ENCODE results near the gene MMD.
"Not testable (repeated sequence)": the region's sequence is repeated elsewhere in the genome, so short reads cannot be mapped to it uniquely, and the experiment has no call there.

Gene MMD, protein sequence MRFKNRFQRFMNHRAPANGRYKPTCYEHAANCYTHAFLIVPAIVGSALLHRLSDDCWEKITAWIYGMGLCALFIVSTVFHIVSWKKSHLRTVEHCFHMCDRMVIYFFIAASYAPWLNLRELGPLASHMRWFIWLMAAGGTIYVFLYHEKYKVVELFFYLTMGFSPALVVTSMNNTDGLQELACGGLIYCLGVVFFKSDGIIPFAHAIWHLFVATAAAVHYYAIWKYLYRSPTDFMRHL

DNA sequence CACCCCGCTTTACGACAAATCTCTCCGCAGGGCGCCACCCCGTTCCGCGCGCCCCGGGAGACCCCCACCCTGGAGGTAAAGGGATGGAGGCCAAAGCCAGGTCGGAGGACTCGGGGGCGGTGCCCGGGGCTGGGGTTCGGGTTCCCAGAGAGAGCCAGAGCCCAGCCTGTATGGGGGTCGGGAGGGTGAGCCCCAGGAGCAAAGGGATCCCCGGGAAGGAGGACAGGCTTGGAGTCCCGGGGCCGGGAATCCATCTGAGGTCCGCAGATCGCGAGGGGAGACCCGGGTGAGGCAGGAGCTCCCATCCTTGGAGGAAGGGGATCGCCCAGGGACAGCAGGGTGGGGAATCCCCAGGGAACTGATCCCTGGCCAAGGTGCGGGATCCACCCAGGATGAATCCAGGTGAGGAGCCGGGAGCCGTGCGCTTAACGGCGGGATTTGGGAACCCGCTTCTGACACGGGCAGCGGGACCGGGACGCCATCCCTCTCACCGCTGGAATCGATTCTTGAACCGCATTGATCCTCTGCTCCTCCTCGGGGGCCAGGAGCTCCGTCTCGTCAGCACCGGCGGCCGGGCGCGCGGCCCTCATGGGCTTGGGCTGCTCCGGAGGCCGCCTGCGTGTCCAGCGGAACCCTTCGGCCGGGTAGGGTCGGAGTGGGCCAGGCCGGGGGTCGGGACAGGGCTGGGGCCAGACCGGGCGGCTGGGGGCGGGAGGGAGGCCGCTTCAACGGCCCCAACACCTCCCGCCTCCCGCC lies at the start of gene MMD:
TSS of gene MMD (minus strand) at position 657 of the 756 bp plus-strand sequence. CDS start at position 517, 140 bp downstream.
- FAIRE-seq = no peak

DNA sequence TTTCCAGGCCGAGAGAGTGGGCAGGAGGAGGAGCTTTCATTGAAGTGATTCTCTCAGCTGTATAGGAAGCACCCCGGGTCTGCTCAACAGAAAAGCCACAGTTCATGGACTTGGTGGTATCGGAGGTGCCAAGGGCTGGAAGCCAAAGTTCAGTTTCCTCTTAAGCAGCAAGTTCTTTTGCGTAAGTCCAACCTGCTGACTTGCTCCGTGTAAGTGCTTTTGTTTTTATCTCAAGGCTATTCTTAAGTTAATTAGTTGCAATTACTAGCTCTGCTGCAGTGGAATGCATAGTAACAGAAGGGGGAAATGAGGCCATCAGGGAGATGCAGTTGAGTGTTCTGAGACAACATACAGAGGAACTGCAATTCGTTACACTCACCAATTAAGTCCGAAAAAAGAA lies 45.0 kb upstream of the MMD start:
- no peak for FAIRE-seq

DNA sequence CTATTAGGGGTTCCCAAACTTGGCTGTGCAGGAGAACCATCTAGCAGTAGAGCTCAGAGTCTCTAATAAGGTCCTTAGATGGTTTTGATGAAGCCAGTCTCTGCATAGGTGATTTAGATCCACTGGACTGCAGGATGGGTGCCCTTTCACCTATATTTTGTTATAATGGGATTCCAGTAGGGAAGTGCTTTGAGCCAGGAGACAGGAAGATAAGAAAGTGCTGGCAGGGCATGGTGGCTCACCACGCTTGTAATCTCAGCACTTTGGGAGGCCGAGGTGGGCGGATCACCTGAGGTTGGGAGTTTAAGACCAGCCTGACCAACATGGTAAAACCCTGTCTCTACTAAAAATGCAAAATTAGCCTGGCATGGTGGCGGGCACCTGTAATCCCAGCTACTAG lies 44.1 kb upstream of the MMD start:
- FAIRE-seq = not testable (repeated sequence)

DNA sequence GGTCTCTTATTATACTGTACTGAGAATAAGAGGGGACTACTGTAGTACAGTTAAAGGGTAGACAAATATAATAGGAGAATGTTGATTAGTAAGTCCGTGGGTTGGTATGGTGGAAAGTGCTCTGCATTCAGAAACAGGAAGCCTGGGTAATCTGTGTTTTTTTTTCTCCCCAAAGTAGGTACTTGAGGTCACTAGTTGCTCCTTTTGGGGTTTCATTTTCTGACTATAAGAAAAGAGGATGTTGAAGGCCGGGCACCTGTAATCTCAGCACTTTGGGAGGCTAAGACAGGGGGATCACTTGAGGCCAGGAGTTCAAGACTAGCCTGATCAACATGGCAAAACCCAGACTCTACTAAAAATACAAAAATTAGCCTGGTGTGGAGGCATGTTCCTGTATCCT lies 42.0 kb upstream of the MMD start:
- no peak for FAIRE-seq

DNA sequence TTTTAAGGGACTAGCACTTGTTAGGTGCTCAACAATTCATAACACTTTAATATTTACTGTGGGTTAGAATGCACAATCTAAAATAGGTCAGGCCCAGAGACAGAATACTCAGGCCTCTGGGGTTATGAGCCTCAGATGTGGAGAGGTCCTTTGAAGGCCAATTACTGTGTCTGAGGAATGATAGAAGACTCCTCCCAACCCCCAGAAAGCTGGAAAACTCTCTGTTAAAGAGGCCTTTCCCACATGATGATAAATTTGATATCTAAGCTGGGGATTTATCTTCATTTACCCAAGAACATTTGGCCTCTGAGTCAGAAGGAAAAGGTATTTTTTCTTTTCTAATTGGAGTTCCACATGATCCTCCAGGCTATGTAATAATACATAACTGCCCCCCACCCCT lies 41.1 kb upstream of the MMD start:
- no peak for FAIRE-seq

DNA sequence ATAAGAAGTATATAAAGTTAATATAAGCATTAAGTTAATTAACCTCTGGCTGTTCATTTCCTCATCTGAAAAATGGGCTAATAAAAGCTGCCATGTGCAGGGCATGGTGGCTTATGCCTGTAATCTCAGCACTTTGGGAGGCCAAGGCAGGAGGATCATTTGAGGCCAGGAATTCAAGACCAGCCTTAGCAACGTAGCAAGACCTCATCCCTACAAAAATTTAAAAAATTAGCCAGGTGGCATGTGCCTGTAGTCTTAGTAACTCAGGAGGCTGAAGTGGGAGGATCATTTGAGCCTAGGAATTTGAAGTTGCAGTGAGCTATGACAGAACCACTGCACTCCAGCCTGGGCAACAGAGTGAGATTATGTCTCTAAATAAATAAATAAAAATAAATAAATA lies 40.6 kb upstream of the MMD start:
- no peak for FAIRE-seq

DNA sequence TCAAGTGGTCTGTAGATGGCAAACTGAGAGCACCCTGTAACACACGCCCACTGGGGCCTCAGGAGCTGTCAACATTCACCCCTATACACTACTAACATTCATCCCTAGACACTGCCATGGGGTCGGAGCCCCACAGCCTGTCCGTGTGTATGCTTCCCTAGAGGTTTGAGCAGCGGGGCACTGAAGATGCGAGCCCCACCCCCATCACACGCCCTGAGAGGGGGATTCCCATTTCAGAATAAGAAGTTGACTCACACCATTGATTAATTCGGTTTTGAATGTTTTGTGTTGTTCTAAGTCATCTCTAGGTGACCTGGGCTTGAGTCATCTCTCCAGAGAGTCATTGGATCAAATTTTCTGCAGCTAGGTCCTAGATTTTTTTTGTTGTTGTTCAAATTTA lies 37.3 kb upstream of the MMD start:
- FAIRE-seq = no peak

DNA sequence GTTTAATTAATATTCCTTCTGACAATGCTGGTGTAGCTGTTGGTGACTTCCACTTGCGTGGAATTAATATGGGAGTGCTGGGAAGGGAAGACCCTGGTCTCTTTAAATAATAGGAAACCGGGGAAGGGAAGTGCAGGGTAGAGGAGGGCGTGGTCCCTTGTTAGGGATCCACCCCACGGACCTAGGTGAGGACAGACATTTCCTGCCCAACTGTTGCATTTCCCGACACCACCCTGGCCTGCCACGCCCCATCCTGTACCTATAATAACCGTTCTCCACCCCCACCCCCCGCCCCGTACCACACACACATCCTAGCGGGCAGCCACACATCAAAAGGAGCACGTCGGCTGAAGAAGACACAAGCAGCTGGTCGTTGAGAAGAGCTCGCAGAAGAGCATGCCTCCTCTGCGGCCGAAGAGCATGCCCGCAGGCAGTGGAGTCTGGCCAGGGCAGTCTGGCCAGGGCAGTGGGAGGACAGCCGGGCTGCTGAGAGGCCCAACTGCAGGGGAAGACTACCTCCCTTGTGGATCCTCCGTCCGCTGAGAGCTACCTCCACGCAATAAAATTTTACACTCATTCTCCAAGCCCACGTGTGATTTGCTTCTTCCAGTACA lies 36.8 kb upstream of the MMD start:
- no peak for FAIRE-seq

DNA sequence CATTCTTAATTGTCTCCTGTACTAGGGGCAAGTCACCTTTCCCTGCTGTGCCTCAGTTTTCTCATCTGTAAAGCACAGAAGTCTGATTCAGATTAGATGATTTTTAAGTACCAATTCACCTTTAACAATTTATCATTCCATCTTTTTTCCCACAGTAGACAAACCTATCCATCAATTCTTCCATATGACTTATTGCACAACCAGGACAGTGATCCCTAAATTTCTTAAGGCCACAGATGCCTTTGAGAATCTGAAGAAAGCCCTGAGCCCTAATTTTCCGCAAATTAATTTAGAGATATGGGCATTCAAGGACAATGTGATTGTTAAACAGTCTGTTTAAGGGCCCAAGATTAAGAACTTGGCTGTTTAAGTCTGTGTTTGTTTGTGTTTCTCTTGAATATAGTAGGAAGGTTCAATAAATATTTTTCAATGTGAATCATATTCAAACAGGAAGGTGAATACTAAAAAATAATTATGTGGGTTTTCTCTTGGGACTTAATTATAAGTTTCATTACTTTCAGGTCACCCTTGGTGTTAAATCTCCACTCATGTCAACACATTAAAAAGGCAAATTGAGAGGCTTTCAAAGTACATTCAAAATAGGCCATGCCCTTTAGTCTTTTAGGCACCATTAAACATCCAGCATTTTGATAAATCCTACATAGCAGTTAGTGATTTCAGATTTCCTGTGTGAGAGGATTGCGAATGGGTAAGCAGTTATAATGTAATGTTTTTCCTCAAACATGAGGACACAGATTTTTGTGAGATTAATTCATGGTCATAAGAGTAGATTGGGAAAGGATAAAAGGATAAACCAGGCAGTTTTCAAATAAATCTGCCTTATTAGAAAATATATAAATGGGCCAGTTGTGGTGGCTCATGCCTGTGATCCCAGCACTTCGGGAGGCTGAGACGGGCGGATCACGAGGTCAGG lies 34.9 kb upstream of the MMD start:
- no peak for FAIRE-seq

DNA sequence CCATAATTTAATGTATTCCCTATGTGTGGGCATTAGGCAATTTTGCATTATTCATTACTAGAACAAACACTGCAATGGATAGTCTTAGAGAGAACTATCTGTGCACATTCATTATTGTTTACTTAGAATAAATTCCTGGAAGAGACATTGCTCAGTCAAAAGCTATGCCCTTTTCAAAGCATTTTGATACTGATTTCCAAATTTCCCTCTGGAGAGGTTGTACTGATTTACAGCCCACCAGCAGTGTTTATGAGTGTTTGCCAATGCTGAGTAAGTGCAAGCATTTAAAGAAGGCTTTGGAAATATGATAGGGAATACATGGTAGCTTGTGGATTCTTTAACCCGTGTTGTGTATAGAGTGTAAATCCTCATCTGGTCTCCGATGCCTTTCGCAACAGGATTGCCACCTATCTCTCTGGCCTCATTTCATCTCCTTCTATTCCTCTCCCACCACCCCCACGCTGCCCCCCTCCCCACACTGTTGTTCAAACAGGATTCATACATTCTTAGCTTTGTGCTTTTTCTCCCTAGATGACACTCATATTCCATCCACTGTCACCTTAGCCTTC lies 33.4 kb upstream of the MMD start:
- no peak for FAIRE-seq

DNA sequence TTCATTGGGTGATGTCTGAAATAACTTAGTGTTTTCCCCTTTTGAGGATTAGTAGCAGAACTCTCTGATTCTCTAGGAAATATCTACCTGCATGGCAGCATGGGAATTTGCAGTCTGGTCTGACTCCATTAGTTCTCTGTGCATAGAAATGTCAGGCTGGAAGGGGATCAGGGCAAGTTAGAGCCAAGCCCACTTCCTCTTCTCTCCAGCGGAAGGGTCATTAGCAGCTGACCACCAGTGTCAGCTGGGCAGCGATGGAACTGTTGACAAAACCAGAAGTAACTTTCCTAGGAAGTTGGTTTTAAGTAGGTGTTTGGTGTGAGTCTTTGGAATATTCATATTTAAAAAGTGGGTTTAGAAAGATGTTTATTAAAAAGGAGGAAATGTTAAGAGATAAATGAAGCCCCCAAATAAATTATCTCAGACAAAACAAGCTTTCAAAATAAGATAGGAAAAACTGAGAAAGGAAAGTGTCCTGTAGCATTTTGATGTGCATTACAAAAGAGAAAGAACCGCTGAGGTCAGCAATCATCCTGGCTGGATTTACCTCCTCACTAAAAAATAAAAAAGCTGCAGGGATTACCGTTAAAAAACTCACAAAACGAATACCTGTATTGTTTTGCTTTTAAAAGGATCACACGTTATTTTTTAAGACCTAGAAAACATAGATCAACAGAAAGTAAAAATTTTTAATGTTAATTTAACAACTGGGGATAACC lies 32.4 kb upstream of the MMD start:
- FAIRE-seq = no peak

DNA sequence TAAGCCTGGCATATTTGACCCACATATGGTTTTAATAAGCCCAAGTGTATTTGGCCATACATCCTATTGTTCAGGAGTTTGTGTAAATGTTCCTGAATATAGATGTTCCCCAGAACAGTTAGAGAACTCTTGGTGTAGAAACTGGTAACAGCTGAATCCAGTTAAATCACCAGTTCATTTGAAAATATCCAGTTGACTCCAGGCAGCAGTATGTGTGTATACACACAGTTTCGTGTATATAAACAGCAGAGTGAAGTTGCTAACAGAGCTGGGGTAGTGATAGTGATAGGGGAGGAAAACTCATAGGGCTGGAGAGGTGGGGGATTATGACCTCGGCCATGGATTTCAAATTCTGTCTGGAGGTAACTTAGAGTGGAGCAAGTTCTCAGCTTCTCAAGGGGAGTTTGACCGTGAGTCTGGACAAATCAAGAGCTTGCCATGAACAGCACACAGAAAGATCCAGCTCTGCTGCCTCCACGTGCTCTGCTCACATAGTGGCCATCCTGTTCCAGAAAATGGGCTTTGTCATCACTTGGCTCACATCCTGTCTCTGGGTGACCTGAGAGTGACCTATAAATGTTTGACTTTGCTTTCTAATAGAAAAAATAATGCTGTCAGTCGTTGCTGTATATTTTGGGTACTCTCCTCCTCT lies 30.6 kb upstream of the MMD start:
- FAIRE-seq = no peak

DNA sequence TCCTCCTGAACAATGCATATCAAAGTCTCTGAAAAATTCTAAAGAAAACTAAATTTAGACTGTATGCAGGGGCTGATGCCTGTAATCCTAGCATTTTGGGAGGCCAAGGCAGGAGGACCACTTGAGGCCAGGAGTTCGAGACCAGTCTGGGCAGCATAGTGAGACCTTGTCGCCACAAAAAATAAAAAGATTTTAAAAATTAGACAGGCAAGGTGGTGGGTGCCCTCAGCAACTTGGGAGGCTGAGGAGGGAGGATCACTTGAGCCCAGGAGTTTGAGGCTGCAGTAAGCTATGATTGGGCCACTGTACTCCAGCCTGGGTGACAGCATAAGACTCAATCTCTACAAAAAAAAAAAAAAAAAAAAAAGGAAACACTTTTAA lies 30.1 kb upstream of the MMD start:
- FAIRE-seq = no peak

DNA sequence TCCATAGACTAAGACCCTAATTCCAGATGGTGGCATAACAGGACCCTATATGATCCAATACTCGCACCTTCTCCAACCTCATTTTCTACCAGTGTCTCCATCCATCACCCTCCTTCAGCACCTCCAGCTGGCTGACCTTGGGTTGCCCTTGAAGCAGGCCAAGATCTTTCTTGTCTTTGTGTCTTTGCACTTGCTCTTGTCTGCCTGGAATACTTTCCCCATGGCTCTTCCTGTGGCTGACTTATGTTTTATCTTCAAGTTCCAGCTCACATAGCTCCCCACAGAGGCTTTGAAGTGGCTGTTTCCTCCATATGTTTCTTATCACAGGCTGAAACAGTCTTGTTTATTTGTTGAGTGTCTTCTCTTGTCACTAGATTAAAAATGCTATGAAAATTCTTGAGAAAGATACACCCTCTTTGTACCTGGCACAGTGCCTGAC lies 29.6 kb upstream of the MMD start:
- FAIRE-seq = no peak

DNA sequence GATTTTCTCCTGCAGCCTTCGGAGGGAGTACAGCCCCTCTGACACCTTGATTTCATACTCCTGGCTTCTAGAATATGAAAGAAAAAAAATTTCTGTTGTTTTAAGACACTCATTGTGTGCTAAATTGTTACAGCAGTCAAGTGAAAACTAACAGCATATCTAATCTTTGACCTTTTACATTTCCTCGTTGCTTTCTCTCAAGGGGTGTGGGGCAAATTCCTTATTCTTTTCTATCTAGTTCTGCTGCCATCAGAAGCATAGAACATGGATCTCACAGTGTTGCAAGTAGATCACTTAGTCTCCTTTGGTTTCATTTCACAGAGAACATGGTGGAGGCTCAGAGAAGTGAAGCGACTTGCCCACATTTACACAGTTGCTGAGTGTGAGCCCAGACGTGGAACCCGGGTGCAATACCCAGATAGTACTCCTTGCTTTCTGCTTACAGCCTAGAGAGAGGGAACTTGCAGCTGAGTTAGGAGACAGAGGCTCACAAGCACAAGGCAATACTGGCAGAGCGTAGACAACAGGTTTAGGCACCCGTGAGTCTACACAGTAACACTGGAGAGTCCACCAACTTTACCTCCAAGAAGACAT lies 28.7 kb upstream of the MMD start:
- FAIRE-seq = no peak

DNA sequence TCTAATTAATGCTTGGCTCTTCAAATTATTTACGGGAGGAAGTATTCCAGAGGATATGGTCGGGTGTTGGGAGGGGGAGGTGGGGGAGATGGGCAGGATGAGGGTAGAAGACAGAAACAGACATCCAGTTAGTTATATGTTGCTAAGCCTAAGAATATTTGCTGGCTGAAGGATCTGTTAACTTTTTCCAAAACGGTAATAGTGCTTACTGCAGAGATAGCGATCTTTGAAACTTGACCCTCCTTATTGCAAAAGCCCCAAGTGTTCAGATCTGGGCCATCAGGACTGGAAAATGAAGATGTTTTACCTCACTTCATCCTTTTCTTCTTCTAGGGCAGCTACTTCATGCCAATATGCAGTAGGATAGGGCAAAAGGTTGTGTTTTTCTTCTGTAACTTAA lies 27.0 kb upstream of the MMD start:
- no peak for FAIRE-seq

DNA sequence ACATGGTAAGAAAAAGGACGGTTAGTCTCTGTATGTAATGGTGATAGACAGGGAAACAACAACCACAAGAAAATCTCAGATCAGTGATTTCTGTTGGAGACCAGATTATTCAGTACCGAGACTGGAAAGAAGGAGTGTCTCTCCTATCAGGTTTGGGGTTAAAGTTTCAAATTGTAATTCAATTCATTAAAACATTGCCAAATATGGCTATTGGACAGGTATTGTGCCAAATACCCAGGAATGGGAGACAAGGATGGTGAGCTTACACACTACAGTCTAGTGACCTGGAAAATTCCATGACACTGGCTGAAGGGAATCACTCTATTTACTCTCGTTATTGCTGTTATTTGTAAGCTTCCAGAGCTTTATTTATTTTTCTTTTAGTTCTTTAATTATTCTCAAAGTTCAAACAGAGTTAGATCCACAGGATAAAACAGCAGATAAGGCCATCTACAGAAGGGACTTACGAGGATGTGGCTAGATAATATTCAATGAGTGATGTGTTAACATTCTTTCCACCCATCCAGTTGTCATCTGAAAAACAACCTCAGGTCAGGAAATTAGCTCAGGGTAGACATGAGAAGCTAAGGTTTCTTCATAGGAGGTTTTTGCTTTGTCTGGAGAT lies 25.1 kb upstream of the MMD start:
- no peak for FAIRE-seq

DNA sequence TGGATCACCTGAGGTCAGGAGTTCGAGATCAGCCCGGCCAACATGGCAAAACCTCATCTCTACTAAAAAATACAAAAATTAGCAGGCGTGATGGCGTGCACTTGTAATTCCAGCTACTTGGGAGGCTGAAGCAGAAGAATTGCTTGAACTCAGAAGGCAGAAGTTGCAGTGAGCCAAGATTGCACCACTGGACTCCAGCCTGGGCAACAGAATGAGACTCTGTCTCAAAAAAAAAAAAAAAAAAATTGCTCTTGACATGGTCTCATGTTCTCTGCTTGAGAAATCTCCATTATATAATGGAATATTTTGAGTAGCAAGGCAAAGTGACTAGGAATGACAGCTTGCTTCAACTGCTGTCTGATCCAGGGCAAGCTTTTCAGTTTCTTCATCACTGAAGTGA lies 24.4 kb upstream of the MMD start:
- not testable (repeated sequence) for FAIRE-seq

DNA sequence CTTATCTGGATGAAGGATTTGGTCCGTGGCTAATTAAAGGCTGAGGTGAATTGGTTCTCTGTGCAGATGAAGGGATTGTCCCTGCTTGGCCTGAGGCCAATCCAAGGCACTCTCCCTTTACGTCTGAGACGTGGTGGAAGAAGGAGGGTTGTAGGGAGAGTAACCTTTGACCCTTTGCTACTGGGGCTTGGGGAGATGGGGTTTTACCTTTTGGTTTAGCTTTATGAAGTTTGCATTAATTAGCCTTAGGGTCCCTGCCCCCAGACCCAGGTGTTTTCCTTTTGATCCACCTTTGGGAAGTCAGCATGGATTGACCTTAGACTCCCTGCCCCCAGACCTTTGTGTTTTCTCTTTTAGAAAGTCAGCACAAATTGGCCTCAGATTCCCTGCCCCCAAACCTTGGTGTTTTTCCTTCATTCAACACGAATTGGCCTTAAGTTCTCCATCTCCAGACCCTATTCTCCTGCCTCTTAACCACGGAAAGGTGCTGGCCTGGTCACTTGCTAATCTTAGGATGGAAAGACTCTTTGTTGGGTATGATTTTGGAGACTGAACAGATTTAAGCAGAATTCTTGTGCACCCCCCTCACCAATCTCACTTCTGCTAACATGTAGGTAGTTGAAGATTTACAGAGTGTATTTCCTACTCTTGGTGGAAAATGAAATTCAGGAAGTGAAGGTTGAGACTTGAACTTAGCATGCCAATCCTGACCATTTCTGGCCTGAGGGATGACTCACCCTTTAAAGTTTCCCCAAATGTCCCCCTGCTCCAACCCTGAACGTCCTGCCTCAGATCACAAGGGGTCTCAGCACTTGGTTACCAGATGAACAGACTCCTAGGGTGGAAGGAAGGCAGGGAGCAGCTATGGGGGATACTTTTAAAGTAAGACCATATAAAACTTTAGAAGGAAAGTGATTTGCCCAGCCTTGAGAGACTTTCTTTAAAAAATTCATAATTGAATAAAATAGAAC lies 23.1 kb upstream of the MMD start:
- FAIRE-seq = no peak
